SK-N-SH (cell line): ENCODE data around the gene CSPG4. TPM values are rescaled to one million over a fixed set of nuclear protein-coding genes. Genes with fewer than 3 reads are reported as not detected.
"Not testable (repeated sequence)": the region's sequence is repeated elsewhere in the genome, so short reads cannot be mapped to it uniquely, and the experiment has no call there.

Experiments
- CTCF ChIA-PET: fragments of 300-600, 350-600 bp; formaldehyde crosslinking; extraction: SDS; loops from one replicate; lab custom pipeline; 2021; lab: Yijun Ruan, JAX
- POLR2A ChIA-PET: fragments of 350-600 bp; sonication (Branson Sonifier 250); formaldehyde crosslinking; extraction: SDS; loops from one replicate; lab custom pipeline; 2020; ENCODE audit warnings: antibody characterized with exemption, inconsistent platforms; lab: Yijun Ruan, JAX
- DNase-seq: peaks from one replicate; pipeline ENCODE4 v3.0.0; 2012
- H2AFZ ChIP-seq: fragments of 200-600 bp; sonication (generic); 2 replicates; pipeline ENCODE4 v1.8.1; 2016; ENCODE audit warnings: antibody characterized with exemption, mild to moderate bottlenecking, low read depth
- H3F3A ChIP-seq: fragments of 200-600 bp; sonication (generic); replicated peaks from 2 replicates; pipeline ENCODE3; 2016; ENCODE audit warnings: antibody characterized with exemption, mild to moderate bottlenecking; ENCODE audit not compliant: insufficient read depth
- H3K27ac ChIP-seq, 2 experiments: fragments of 200-500 bp in 1 of 2; fragments of 200-600 bp in 1 of 2; sonication (Bioruptor generic) in 1 of 2; sonication (generic), shearing (Covaris generic) in 1 of 2; 2 replicates each; pipeline versions ENCODE4 v1.5.1 to v1.6.1; 2014 to 2016; ENCODE audit warnings: low read depth in 2 of 2, inconsistent platforms in 1 of 2, low read length in 1 of 2, mild to moderate bottlenecking in 1 of 2, mixed read lengths in 1 of 2
- H3K27me3 ChIP-seq: fragments of 200-600 bp; sonication (generic), shearing (Covaris generic); 2 replicates; pipeline ENCODE4 v1.6.1; 2016; ENCODE audit warnings: mixed run types; ENCODE audit not compliant: insufficient read depth
- H3K36me3 ChIP-seq, 2 experiments: fragments of 200-500 bp in 1 of 2; fragments of 200-600 bp in 1 of 2; sonication (Bioruptor generic) in 1 of 2; sonication (generic) in 1 of 2; replicated peaks in 1 of 2; 2 replicates each; pipeline versions ENCODE3 to v1.5.1; 2014 to 2016; ENCODE audit warnings: low read length in 1 of 2, mild to moderate bottlenecking in 1 of 2; ENCODE audit not compliant: insufficient read depth in 2 of 2, control insufficient read depth in 1 of 2
- H3K4me1 ChIP-seq, 2 experiments: fragments of 200-500 bp in 1 of 2; fragments of 200-600 bp in 1 of 2; sonication (Bioruptor generic) in 1 of 2; sonication (generic), shearing (Covaris generic) in 1 of 2; 2 replicates each; pipeline versions ENCODE4 v1.5.1 to v1.6.1; 2014 to 2016; ENCODE audit warnings: low read depth in 1 of 2, low read length in 1 of 2, mixed run types in 1 of 2; ENCODE audit not compliant: insufficient read depth in 2 of 2, control insufficient read depth in 1 of 2
- H3K4me2 ChIP-seq: fragments of 200-600 bp; sonication (generic), shearing (Covaris generic); 2 replicates; pipeline ENCODE4 v1.6.1; 2017; ENCODE audit warnings: mixed run types
- H3K4me3 ChIP-seq, 2 experiments: fragments of 200-500 bp in 1 of 2; fragments of 200-600 bp in 1 of 2; sonication (Bioruptor generic) in 1 of 2; sonication (generic), shearing (Covaris generic) in 1 of 2; 2 replicates each; pipeline versions ENCODE4 v1.5.1 to v1.8.1; 2014 to 2016; ENCODE audit warnings: low read depth in 2 of 2, inconsistent platforms in 1 of 2, low read length in 1 of 2, mild to moderate bottlenecking in 1 of 2, mixed read lengths in 1 of 2, moderate library complexity in 1 of 2
- H3K79me2 ChIP-seq: fragments of 200-600 bp; sonication (generic); 2 replicates; pipeline ENCODE4 v1.8.1; 2017; ENCODE audit warnings: mild to moderate bottlenecking; ENCODE audit not compliant: insufficient read depth
- H3K9ac ChIP-seq: fragments of 200-600 bp; sonication (generic); 2 replicates; pipeline ENCODE4 v1.6.1; 2017; ENCODE audit warnings: mixed run types
- H3K9me2 ChIP-seq: fragments of 200-600 bp; sonication (generic); 2 replicates; pipeline ENCODE4 v1.6.1; 2017; ENCODE audit warnings: mixed run types
- H3K9me3 ChIP-seq: fragments of 200-600 bp; sonication (generic); 2 replicates; pipeline ENCODE4 v1.6.1; 2017; ENCODE audit warnings: mixed run types, mild to moderate bottlenecking, moderate library complexity
- H4K20me1 ChIP-seq: fragments of 200-600 bp; sonication (generic); 2 replicates; pipeline ENCODE4 v1.6.1; 2017; ENCODE audit warnings: mild to moderate bottlenecking, mixed run types; ENCODE audit not compliant: insufficient read depth
- CHD2 ChIP-seq: fragments of 150-350 bp; IDR thresholded peaks from 2 replicates; pipeline ENCODE4 v1.6.1; 2018; ENCODE audit warnings: low read length; ENCODE audit not compliant: partially characterized antibody
- EP300 ChIP-seq, 2 experiments: IDR thresholded peaks; 2 replicates each; pipeline versions ENCODE4 v1.4.0 to v1.6.1; 2012; ENCODE audit warnings: borderline replicate concordance in 1 of 2, low read depth in 1 of 2, low read length in 1 of 2
- EZH2phosphoT487 ChIP-seq: fragments of 200-600 bp; sonication (generic); IDR thresholded peaks from 2 replicates; pipeline ENCODE4 v1.6.1; 2017; ENCODE audit warnings: low read depth, mixed run types, mild to moderate bottlenecking, antibody characterized with exemption, moderate library complexity, borderline replicate concordance
- FOXJ3 ChIP-seq: sonication (generic); formaldehyde crosslinking; IDR thresholded peaks from 2 replicates; pipeline ENCODE4 v1.5.1; 2020; ENCODE audit warnings: mild to moderate bottlenecking, missing genetic modification reagents
- FOXM1 ChIP-seq: IDR thresholded peaks from 2 replicates; pipeline ENCODE4 v1.4.0; 2012; ENCODE audit warnings: low read depth, mild to moderate bottlenecking
- GABPA ChIP-seq: IDR thresholded peaks from 2 replicates; pipeline ENCODE4 v1.4.0; 2012; ENCODE audit warnings: low read depth, mild to moderate bottlenecking
- IRF3 ChIP-seq: fragments of 150-350 bp; IDR thresholded peaks from 2 replicates; pipeline ENCODE4 v1.6.1; 2016; ENCODE audit warnings: mild to moderate bottlenecking, low read depth, low read length
- JUND ChIP-seq: IDR thresholded peaks from 2 replicates; pipeline ENCODE4 v1.4.0; 2012
- MEF2A ChIP-seq: IDR thresholded peaks from 2 replicates; pipeline ENCODE4 v1.4.0; 2012; ENCODE audit warnings: low read depth, borderline replicate concordance
- MXI1 ChIP-seq: IDR thresholded peaks from 2 replicates; pipeline ENCODE4 v1.6.1; 2012; ENCODE audit warnings: mild to moderate bottlenecking, low read depth, low read length, improper control_type of control experiment
- NFIC ChIP-seq: IDR thresholded peaks from 2 replicates; pipeline ENCODE4 v1.4.0; 2012; ENCODE audit warnings: borderline replicate concordance
- RCOR1 ChIP-seq: fragments of 150-350 bp; IDR thresholded peaks from 2 replicates; pipeline ENCODE4 v1.6.1; 2017; ENCODE audit warnings: antibody characterized with exemption, low read length
- RFX5 ChIP-seq: IDR thresholded peaks from 2 replicates; pipeline ENCODE4 v1.6.1; 2012; ENCODE audit warnings: mild to moderate bottlenecking, improper control_type of control experiment, low read length
- SIN3A ChIP-seq: IDR thresholded peaks from 2 replicates; pipeline ENCODE4 v1.6.1; 2012; ENCODE audit warnings: low read depth, mild to moderate bottlenecking, low read length, moderate library complexity, borderline replicate concordance
- TAF1 ChIP-seq: IDR thresholded peaks from 2 replicates; pipeline ENCODE4 v1.6.1; 2012; ENCODE audit warnings: low read depth, mild to moderate bottlenecking, low read length, moderate library complexity, borderline replicate concordance
- TCF12 ChIP-seq: IDR thresholded peaks from 2 replicates; pipeline ENCODE4 v1.4.0; 2012
- TEAD4 ChIP-seq: IDR thresholded peaks from 2 replicates; pipeline ENCODE4 v1.4.0; 2012; ENCODE audit warnings: mild to moderate bottlenecking, borderline replicate concordance; ENCODE audit not compliant: insufficient read depth
- USF1 ChIP-seq: IDR thresholded peaks from 2 replicates; pipeline ENCODE4 v1.4.0; 2012; ENCODE audit warnings: low read depth, borderline replicate concordance
- WGBS: methylation state at CpG from one replicate; pipeline ENCODE4 v1.1.6; 2017; ENCODE audit warnings: low lambda C conversion rate; 5-methylcytosine and 5-hydroxymethylcytosine counted together
- polyA plus RNA-seq, 3 experiments: library from polyadenylated mRNA; depleted of rRNA; stranded (reverse); fragments of >200 nt; gene quantifications; 2 replicates each; pipeline ENCODE4 v1.2.3, GENCODE V29; 2012

CSPG4 gene
- polyA plus RNA-seq, 1 of the 3 experiments (the other 2 are of a cell fraction) = 0.35 TPM

- Histone ChIP-seq H3K9ac (peak overlapping the region; percentile 55), H3K27ac (peak overlapping the region; percentile 71 to 73), H4K20me1 (no peaks in the 10 kb centered on the region), H3K4me2 (peak overlapping the region; percentile 40; the same call in 1 of the 2 replicates), H3K9me3 (no peaks in the 10 kb centered on the region), H2AFZ (no peak overlapping the region), H3K4me3 (no peak overlapping the region), H3K36me3 (no peaks in the 10 kb centered on the region), H3K4me1 (peaks cover 23 to 53% of the 10 kb centered on the region in 2 experiments; a peak in 3 of 4 replicates), H3K9me2 (no peaks in the 10 kb centered on the region), H3K79me2 (no peaks in the 10 kb centered on the region), H3F3A (peaks cover 18% of the 10 kb centered on the region), H3K27me3 (no peaks in the 10 kb centered on the region)
- POLR2A ChIA-PET = no interaction called here
- DNase-seq = peak; percentile 74
- WGBS = 29% methylated on average over 1 of the region's 6 CpGs
- TF ChIP-seq JUND (no peak), MXI1 (no peak), IRF3 (no peak), TEAD4 (no peak), NFIC (no peak), FOXM1 (no peak), CHD2 (no peak), EP300 (IDR thresholded peaks at IDR 0.05; ENCODE audit: borderline replicate concordance in 1 of 2, low read depth in 1 of 2, low read length in 1 of 2) (peak in 1 of 2 experiments; percentile 24; a peak in 1 of 4 replicates), FOXJ3 (0 out of 2 replicates have a peak, but pooled peaks have one; percentile 31), TCF12 (no peak)
- CTCF ChIA-PET = interaction anchor here (1.2 kb wide), 1 partner anchor 10 kb away, joined by 4 read pairs; no protein-coding TSS in a partner anchor
Measured at GRCh38 chr15:75704263-75704615, 8.4 kb downstream of the CSPG4 start.

DNA sequence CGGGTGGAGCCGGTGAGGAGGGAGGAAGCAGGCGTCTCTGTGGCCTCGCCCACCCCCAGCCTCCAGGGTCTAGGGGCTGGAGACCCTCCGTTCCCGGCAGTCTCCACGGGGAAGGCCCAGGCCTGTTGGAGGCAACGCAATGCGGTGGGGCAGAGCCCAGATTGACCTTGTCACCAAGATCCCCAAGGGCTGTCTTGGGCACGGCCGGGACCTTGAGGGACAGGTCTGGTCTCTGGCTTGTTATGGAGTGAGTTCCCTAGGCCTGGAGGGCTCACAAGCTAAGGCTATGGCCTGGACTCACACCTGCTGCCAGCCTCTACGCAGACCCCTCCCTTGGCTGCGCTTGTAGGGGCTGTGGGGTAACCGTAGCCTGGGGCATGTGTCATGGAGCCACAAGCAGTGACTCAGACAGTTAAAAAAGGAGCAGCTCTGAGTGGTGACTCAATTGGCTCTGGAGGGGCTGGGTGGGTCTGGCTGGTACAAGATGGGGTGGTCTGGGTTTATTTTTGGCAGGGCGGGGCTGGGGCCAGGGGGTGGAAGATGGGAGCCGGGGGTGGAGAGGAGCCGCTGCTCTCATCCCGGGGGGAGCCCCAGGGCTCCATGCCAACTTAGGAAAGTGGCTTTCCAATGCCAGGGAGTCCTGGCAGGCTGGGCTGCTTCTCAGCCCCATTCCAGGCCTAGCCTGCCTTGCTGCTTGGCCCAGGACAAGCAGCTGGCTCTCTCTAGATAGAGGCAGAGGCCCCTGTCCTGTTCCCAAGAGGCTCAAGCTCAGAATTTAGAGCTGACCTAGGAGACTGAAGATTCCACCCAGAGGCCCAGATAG is 9.0 kb downstream of the CSPG4 start:
- POLR2A ChIA-PET, DNase-seq, H3K9me2 ChIP-seq, H3K36me3 ChIP-seq, H3K79me2 ChIP-seq, H4K20me1 ChIP-seq, H3K27me3 ChIP-seq, H3K4me3 ChIP-seq, H2AFZ ChIP-seq, H3K9me3 ChIP-seq: not testable (repeated sequence)
- CTCF ChIA-PET = interaction anchor here (1.2 kb wide), 1 partner anchor 9 kb away, joined by 4 read pairs; no protein-coding TSS in a partner anchor
- Histone ChIP-seq H3K4me2 (peak overlapping the region; percentile 40; the same call in 1 of the 2 replicates), H3K27ac (peak overlapping the region; percentile 71 to 73), H3K9ac (peak overlapping the region; percentile 55), H3K4me1 (peaks cover 23 to 53% of the 10 kb centered on the region in 2 experiments; a peak in 3 of 4 replicates), H3F3A (peaks cover 18% of the 10 kb centered on the region)
- no CpG with 5 or more reads among the region's 18 CpGs for WGBS

- Histone ChIP-seq H2AFZ (no peak overlapping the region), H3F3A (peaks cover 18% of the 10 kb centered on the region), H3K9me3 (no peaks in the 10 kb centered on the region), H3K4me1 (peaks cover 26 to 61% of the 10 kb centered on the region in 2 experiments; a peak in 3 of 4 replicates), H3K4me2 (no peak overlapping the region), H3K79me2 (no peaks in the 10 kb centered on the region), H3K36me3 (no peaks in the 10 kb centered on the region), H3K4me3 (no peak overlapping the region), H3K9me2 (no peaks in the 10 kb centered on the region), H4K20me1 (no peaks in the 10 kb centered on the region), H3K27ac (no peak overlapping the region), H3K9ac (no peak overlapping the region), H3K27me3 (no peaks in the 10 kb centered on the region)
- ChIA-PET POLR2A (no interaction called here), CTCF (interaction anchor here (0.7 kb wide), 1 partner anchor 334 kb away, joined by 3 read pairs; the partner anchor contains the start of gene MAN2C1)
- no peak for DNase-seq
- WGBS = 91% methylated on average over 6 of the region's 6 CpGs
- TF ChIP-seq MXI1 (no peak), TAF1 (no peak), NFIC (no peak), SIN3A (no peak), TEAD4 (no peak), TCF12 (no peak), MEF2A (no peak), GABPA (no peak), USF1 (no peak), RCOR1 (no peak), JUND (no peak), RFX5 (no peak), EZH2phosphoT487 (no peak)
Measured at GRCh38 chr15:75702436-75702835, 10.2 kb downstream of the CSPG4 start.
